GM19099 (cell line): ENCODE data around the gene USB1.

Source experiments
- POLR2A ChIP-seq: IDR thresholded peaks from 3 replicates; pipeline ENCODE4 v1.6.1; 2011; ENCODE audit warnings: low read depth; ENCODE audit not compliant: insufficient read length; ENCODE audit errors: extremely low read depth

The USB1 gene

GRCh38 chr16:57962756-57963155, 38.5 kb upstream of the USB1 start:
- TF ChIP-seq POLR2A: no peak

DNA sequence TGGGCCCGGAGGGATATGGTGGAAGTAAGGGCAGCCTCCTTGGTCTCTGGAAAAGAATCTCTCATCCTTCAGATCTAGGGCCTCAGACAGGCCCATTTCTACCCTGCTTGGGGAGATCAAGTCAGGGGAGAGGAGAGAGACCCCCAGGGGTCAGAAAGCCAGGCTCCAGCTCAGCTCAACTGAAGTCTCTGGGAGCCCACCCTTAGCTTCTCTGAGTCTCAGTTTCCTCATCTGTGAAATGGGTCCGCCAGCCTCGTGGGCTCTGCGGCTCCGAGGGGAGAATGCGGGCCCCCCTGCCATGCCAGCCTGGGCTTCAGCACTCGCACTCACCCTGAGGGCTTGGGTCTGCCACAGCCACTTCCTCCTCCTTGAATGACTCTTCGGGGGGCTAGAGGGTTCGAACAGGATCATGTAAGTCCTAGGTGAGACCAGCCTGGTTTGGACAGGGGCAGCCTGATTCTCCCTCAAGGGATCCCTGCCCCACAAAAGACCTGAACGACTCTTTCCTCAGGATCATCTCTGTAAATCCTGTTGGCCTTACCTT, 37.0 kb upstream of the USB1 start:
- TF ChIP-seq POLR2A: no peak

DNA sequence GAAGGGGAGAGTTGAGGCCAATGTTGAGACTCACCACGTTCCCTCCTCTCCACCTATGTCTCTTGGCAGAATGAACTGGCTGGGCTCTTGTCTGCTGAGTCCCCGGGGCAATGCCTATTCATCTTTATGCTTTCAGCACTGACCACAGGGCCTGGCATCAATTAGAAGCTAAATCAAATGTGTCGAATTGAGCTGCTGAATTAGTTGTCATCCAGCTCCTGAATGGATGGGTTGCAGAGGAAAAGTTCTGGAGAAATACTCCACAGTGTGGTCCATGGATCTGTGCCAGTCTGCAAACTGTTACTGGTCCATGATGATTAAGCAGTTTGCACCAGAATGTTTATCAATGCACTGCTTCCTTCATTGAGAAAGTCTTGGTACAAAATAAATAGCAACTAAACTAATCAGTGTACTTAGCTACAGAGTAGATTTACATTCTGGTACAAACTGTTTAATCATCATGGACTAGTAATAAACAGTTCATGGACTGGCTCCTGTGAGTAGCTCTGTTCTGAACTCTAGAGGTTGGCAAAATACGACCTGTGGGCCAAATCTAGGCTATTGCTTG, 34.9 kb upstream of the USB1 start:
- no peak for TF ChIP-seq POLR2A

GRCh38 chr16:57966986-57967385, 34.2 kb upstream of the USB1 start:
- no peak for TF ChIP-seq POLR2A

DNA sequence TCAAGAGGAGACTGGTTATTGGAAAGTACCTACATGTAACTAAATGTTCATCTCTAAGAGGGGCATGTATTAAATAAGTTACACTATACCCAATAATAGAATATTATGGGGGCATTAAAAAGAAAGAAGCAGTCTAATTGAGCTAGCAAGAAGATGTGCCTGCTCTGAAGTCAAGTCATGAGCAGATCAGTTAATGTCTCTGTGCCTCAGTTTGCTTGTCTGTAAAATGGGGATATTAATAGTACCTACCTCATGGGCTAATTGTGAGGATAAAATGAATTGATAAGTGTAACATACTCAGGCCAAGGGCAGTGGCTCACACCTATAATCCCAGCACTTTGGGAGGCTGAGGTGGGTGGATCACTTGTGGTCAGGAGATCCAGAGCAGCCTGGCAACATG, 33.3 kb upstream of the USB1 start:
- TF ChIP-seq POLR2A: no peak

GRCh38 chr16:57969451-57970123, 31.6 kb upstream of the USB1 start:
- TF ChIP-seq POLR2A: no peak

GRCh38 chr16:57970319-57970718, 30.9 kb upstream of the USB1 start:
- no peak for TF ChIP-seq POLR2A

DNA sequence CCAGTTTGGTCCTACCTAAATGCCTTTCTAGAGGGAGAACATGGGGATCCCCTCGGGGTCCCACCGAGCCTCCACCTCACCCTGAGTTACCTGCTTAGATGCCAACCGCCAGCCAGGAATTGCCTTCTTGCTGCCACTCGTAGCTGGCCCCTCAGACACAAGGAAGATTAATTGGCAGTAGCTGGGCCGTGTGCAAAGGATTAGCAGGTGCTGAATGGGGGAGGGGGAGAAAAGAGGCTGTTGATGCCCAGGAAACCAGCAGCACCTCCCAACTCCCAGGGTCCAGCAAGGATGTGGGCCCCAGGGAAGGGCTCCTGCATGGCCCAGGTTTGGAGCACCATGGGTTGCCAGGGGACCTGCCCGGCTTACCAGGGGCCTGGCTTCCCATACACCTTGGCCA, 30.2 kb upstream of the USB1 start, which contains the start of gene CNGB1:
Gene CNGB1, minus strand, starts transcription at position 159 of the 400 bp plus-strand sequence. CDS start 3,842 bp downstream, outside the sequence.
- no peak for TF ChIP-seq POLR2A

DNA sequence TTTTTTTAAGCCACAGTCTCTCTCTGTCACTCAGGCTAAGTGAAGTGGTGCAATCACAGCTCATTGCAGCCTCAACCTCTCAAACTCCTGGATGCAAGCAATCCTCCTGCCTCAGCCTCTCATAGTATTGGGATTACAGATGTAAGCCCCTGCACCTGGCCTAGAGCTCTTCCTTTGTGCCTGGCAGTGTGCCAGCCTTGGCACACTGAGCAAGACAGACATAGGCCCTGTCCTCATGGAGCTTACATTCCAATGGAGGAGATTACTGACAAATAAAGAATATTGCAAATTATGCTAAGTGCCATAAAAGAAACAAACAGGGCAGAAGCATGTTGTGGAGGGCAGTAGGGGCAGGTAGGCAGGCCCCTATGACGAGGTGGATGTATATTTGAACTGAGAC, 29.4 kb upstream of the USB1 start:
- no peak for TF ChIP-seq POLR2A

DNA sequence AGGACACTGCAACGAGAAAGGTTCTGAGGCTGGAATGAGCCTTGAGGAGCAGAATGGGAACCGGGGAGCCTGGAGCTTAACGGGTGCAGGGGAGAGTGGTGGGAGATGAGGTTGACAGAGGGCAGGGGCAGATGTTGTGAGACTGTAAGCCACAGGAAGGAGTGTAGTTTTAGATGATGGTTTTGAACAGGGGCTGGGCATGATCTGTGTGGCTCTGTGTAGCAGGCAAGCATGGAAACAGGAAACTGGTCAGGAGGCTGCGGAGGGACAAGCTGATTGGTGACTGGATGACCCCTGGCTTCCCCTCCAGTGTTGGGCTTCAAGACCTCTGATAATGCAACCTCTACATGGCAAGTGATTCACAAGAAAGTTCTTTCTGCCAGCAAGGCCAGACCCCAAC, 28.9 kb upstream of the USB1 start:
- no peak for TF ChIP-seq POLR2A

GRCh38 chr16:57976331-57976796, 24.8 kb upstream of the USB1 start:
- no peak for TF ChIP-seq POLR2A

GRCh38 chr16:57977418-57978069, 23.7 kb upstream of the USB1 start:
- no peak for TF ChIP-seq POLR2A

DNA sequence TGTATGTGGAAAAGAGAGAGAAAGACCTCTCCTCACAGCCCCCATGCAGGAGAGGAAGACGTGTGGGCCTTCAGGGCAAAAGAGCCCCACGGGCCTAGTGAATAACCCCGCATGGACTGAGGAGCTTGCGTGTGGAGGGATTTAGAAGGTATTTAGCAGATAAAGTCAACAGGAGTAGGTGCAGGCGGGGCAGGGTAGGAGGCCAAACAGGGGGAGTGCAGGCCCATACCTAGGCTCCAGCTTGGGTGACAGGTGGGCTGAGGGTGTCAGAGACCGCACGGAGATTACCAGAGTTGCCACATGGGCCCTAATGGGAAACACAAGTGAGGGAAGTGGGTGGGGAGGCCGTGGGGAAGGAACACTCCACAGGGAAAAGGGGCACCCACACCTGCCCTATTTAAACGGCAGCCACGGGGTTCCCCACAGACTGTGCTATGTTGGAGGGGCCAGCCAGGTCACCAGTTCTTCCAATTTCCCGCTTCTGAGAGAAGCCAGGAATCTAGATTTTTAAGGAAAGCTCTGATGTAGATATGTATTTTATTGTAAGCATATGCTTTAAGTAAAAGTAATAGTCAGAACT, 22.1 kb upstream of the USB1 start:
- no peak for TF ChIP-seq POLR2A

DNA sequence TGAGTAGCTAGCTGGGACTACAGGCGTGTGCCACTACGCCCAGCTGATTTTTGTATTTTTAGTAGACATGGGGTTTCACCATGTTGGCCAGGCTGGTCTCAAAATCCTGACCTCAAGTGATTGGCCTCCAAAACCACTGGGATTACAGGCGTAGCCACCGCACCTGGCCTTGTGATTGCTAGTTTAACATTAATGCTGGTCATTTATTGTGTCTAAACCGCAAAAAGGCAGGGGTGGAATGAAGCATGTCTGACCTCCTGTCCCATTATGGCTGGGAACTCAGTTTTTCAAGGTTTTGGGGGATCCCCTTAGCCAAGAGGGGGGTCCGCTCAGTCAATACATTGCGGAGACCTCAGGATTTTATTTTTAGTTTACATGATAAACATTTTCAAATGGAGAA, 19.6 kb upstream of the USB1 start:
- no peak for TF ChIP-seq POLR2A

- no peak for TF ChIP-seq POLR2A
These were observed 18.8 kb upstream of the USB1 start for GRCh38 chr16:57982385-57982784.
